Aorta (tissue), 5 donors: ENCODE measurements around the gene ERC2. TPM values are rescaled to one million over a fixed set of nuclear protein-coding genes. Genes with fewer than 3 reads are reported as not detected.
A peak's percentile ranks its signal among the peaks of the same experiment; 100 is the strongest.
"Not testable (repeated sequence)": the region's sequence is repeated elsewhere in the genome, so short reads cannot be mapped to it uniquely, and the experiment has no call there.

Source experiments
- ATAC-seq: fragments of 200-7000 bp; cut with Tn5 transposase; one replicate; pipeline ENCODE4 v1.9.1; 2022; ENCODE audit warnings: moderate library complexity; ENCODE audit not compliant: low FRiP score
- DNase-seq, 2 donors: peaks; one replicate each; pipeline ENCODE4 v3.0.0-alpha.2; 2020
- H3K27ac ChIP-seq, 2 donors: one replicate each; pipeline ENCODE4 v1.5.1; 2013; ENCODE audit warnings: low read length in 2 of 2, mild to moderate bottlenecking in 2 of 2, moderate library complexity in 2 of 2, control low read depth in 1 of 2, inconsistent platforms in 1 of 2, low read depth in 1 of 2
- H3K27me3 ChIP-seq, 2 donors: one replicate each; pipeline ENCODE4 v1.6.1; 2013; ENCODE audit warnings: control low read depth in 1 of 2, low read length in 1 of 2, mild to moderate bottlenecking in 1 of 2, moderate library complexity in 1 of 2; ENCODE audit not compliant: insufficient read depth in 2 of 2, control insufficient read depth in 1 of 2
- H3K36me3 ChIP-seq, 2 donors: one replicate each; pipeline ENCODE4 v1.6.1; 2013; ENCODE audit warnings: control low read depth in 1 of 2, low read length in 1 of 2, mild to moderate bottlenecking in 1 of 2; ENCODE audit not compliant: insufficient read depth in 2 of 2, control insufficient read depth in 1 of 2
- H3K4me1 ChIP-seq, 2 donors: one replicate each; pipeline ENCODE4 v1.6.1; 2013; ENCODE audit warnings: low read length in 2 of 2, control low read depth in 1 of 2, mild to moderate bottlenecking in 1 of 2, moderate library complexity in 1 of 2; ENCODE audit not compliant: insufficient read depth in 2 of 2, control insufficient read depth in 1 of 2
- H3K4me3 ChIP-seq, 2 donors: one replicate each; pipeline ENCODE4 v1.5.1; 2013; ENCODE audit warnings: low read length in 2 of 2, control low read depth in 1 of 2, mild to moderate bottlenecking in 1 of 2
- H3K9me3 ChIP-seq: one replicate; pipeline ENCODE4 v1.6.1; 2013; ENCODE audit warnings: mild to moderate bottlenecking, low read length; ENCODE audit not compliant: control insufficient read depth
- WGBS, 2 donors: extraction: QIAGEN DNeasy Blood & Tissue Kit; methylation state at CpG; one replicate each; pipeline ENCODE4 v1.1.7; 2013; 5-methylcytosine and 5-hydroxymethylcytosine counted together
- intact Hi-C, 2 donors: fragments of 100-400 bp; cut with DNase I; formaldehyde crosslinking; loops; one replicate each; pipeline versions ENCODE4 v1.14.2 to v1.15.0; 2022
- long read RNA-seq, 2 donors: library from polyadenylated mRNA; unstranded; transcript quantifications; one replicate each; pipeline ENCODE4 v2.0.0, GENCODE V29; 2020 to 2021
- polyA plus RNA-seq, 2 donors: library from polyadenylated mRNA; stranded (reverse); fragments of 200-250 nt; gene quantifications; one replicate each; pipeline ENCODE4 v1.2.3, GENCODE V29; 2013
- total RNA-seq, 2 donors: library from RNA; stranded (reverse); fragmentation: NEBNext Ultra II Directional; extraction: Animal tissue kit (Norgen Biotek cat#: 25700); gene quantifications; one replicate each; pipeline ENCODE4 v1.2.1, GENCODE V29; 2021
- donor health status: healthy with polysubstance abuse.
- donor health status: Bipolar disorder and iron deficiency.
- donor health status: DM: no; HTN: no; CAD: no.
- donor health status: DM: no; HTN: no; CAD: no.
- donor health status: DM: yes; HTN: yes; CAD: no.

ERC2 gene
- total RNA-seq (under 1 TPM; 0.27 to 0.55 TPM), polyA plus RNA-seq (not detected)
- long read RNA-seq, donor 1: 0 reads
- long read RNA-seq, donor 2: 0 reads

DNA sequence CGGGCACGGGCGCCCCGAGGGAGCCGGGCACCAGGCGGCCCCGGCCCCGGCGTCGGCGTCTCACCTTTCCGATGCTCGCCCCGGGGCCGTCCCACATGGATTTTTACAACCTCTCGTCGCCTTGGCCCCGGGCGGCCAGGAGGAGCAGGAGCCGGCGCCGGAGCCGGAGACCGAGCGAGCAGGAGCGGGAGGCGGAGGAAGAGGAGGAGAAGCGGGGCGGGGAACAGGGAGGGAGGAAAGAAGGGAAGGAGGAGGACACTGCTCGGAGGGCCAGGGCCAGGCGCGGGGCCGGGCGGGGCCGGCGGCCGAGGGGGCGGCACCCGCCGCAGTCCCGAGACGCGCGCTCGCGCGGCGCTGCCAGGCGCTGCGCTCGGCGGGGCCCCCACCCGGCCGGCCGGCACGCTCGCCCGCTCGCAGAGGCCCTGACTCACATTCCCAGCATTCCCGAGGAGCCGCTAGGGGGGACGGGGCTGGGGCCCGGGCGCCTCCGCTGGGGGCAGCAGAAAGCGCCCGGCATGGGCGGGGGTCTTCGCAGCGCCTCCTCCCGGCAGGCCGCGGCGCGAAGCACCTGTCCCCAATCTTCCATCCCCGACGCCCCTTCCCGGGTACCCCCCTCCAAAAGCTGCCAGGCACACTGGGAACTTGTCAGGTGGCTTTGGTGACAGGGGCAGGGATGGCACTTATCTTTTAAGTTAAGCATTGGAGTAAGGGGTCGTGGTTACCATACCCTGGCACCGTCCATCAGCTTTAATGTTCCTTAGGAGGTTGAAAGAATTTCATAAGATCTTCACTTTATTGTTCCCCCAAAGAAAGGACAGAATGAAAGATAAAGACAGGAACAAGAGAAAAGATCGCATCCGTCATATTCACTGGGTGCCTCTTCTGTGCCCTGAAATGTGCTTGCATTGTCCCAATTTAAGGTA lies at the start of gene ERC2:
Gene ERC2 (minus strand): TSS at position 284 of the 923 bp plus-strand sequence.
- H3K4me3 ChIP-seq: peak within 1 kb of the TSS; percentile 3 to 25

DNA sequence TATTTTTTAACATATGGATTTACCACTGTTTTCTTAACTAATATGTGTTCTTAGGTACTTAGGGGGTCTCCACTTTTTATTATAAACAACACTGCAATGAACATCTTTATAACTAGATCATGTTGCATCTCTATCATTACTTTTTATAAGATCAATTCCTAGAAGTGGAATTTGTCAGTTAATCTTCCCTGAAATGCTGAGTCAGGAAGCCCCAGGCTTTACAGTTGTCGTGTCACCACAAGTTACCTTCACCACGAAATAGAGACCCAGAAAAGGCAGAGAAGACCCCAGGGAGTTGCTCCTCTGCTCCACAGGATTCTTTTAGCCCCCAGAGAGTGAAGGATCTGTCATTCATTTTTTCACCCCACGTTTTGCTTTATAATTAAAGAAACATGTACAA lies 34.5 kb upstream of the ERC2 start:
- Histone ChIP-seq H3K27me3 (no peaks in the 10 kb centered on the region), H3K4me3 (no peak overlapping the region), H3K27ac (no peak overlapping the region), H3K36me3 (no peaks in the 10 kb centered on the region), H3K4me1 (no peaks in the 10 kb centered on the region), H3K9me3 (no peaks in the 10 kb centered on the region)
- intact Hi-C loops: no loop called here
- 32 to 38% methylated on average over 3 of the region's 3 CpGs for WGBS, 2 donors
- DNase-seq (no peak), ATAC-seq (no peak)

More for the DNA sequence above, at the start of gene ERC2:
- Histone ChIP-seq H3K27ac (no peak within 1 kb of the TSS), H3K9me3 (no peaks in the 10 kb centered on the region), H3K4me1 (no peaks in the 10 kb centered on the region), H3K36me3 (no peaks in the 10 kb centered on the region), H3K27me3 (peaks cover 0 to 2% of the 10 kb centered on the region in 2 donors)
- DNase-seq: peak in 1 of 2 donors; percentile 50
- ATAC-seq: peak; percentile 69
- 4 to 6% methylated on average over 46 to 82 of the region's 82 CpGs for WGBS, 2 donors
- intact Hi-C loops: no loop called here

DNA sequence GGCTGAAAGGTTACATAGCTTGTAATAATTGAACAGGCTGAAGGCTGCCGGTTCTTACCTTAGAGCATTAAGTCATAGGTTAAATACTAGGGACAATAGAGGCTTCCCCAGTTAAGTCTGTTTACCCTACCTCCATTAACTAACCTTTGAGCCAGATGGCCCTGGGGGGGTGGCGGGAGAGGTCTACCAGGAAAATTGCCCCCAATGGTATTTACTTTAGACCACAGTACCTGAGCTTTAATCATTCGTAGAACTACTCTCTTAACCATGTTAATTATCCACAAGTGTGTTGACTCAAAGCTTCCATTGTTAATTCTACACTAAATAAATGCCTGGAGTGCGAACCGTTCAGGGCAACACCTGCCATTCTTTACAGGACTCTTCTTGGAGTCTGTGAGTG lies 28.1 kb upstream of the ERC2 start:
- not testable (repeated sequence) for DNase-seq, H3K4me3 ChIP-seq, H3K4me1 ChIP-seq, H3K27me3 ChIP-seq, H3K36me3 ChIP-seq, H3K27ac ChIP-seq, H3K9me3 ChIP-seq, ATAC-seq
- intact Hi-C loops: loop anchor here in 1 of 2 donors (10.0 kb wide), 2 partner anchors 152 to 1012 kb away; partner anchors contain the start of gene WNT5A
- WGBS, 2 donors: 78% methylated on average over 5 of the region's 5 CpGs

DNA sequence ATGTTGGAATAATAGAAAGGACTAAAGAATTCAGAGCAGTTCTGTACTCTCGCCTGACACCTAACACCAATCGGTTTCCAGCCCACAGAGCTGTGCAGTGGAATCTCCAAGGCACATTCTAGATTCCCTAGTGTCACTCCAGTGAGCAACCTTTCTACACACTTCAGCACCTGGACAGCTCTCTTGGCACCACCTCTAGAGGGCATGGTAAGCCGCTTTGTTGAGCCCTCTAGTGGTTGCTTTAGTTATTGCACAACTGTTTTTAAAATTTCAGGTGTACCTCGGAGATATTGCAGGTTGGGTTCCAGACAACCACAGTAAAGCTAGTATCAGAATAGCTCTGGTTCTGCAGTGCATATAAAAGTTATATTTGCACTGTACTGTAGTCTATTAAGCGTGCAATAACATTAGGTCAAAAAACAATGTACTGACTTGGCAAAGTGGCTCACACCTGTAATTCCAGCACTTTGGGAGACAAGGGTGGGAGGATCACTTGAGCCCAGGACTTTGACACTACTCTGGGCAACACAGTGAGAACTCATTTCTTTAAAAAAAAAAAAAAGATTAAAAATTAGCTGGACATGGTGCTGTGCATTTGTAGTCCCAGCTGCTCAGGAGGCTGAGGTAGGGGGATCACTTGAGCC lies 26.5 kb upstream of the ERC2 start:
- WGBS, 2 donors: 1 to 4% methylated on average over 5 of the region's 5 CpGs
- H3K36me3 ChIP-seq: no peaks in the 10 kb centered on the region
- H3K4me1 ChIP-seq: no peaks in the 10 kb centered on the region
- H3K27ac ChIP-seq: no peak overlapping the region
- peak; percentile 78 to 83 for DNase-seq
- no peaks in the 10 kb centered on the region for H3K27me3 ChIP-seq
- intact Hi-C loops: loop anchor here in 1 of 2 donors (10.0 kb wide), 2 partner anchors 150 to 1010 kb away; partner anchors contain the start of gene WNT5A
- H3K9me3 ChIP-seq: no peaks in the 10 kb centered on the region
- peak; percentile 79 for ATAC-seq
- no peak overlapping the region for H3K4me3 ChIP-seq

DNA sequence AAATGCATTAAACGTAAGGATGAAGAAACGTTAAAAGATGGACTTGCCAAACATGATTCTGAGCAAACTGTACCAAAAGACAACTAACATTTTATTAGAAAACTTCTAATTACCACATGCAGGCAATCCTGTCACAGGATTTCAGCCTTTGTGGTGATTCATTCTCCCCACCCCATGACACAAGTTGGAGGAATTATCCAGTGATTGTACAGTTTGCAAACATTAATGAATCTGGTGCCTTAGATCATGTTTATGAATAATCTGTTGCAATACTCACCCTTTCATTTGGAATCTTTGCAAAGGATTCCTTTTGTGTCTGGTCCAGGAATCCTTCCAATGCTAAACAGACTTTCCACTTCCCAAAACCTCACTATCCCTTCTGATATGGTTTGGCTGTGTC lies 23.3 kb upstream of the ERC2 start:
- H3K36me3 ChIP-seq: no peaks in the 10 kb centered on the region
- ATAC-seq (no peak), DNase-seq (no peak)
- H3K4me1 ChIP-seq: no peaks in the 10 kb centered on the region
- intact Hi-C loops: loop anchor here in 1 of 2 donors (10.0 kb wide), 2 partner anchors 147 to 1007 kb away; partner anchors contain the start of gene WNT5A
- H3K9me3 ChIP-seq: peaks cover 5% of the 10 kb centered on the region
- no peak overlapping the region for H3K27ac ChIP-seq
- peaks cover 0 to 2% of the 10 kb centered on the region in 2 donors for H3K27me3 ChIP-seq
- WGBS, 2 donors: 74 to 79% methylated on average over 2 of the region's 2 CpGs
- H3K4me3 ChIP-seq: no peak overlapping the region

DNA sequence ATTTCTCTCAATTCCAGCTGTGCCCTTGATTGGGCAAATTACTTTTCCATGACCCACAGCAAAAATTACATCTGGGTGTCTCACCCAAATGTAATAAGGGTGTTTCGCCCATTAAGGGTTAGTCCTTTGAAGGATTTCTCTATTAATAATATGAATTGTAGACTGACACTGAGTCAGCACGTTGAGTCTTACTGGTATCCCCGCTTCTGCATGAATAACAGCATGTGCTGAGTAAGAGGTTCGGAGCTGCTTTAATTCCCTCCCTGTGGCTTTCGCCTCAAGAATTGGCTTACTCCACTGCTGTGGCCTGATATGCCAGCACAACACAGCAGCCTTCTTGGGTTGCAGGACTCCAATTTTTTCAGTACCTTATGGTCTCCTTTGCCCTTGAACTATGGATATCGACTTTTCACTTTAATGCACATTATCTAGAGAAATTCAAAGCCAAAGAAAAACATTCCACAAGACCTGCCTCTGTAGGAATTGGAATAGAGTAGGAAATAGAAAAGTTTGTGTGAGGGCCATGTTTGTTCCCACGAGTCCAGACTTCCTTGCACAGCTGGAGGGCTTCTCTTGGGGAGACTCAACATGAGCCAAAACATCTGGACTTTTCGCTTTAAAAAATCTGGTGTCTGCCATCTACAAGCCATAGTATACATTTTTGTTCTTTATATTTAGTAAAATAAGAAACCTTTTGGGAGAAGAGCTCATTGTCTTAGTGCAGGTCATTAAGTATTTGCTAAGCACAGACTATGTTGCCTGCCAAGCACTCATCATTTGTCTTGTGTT lies 20.7 kb upstream of the ERC2 start:
- intact Hi-C loops: no loop called here
- Histone ChIP-seq H3K4me3 (no peak overlapping the region), H3K4me1 (no peaks in the 10 kb centered on the region), H3K9me3 (peaks cover 7% of the 10 kb centered on the region), H3K27ac (no peak overlapping the region), H3K27me3 (peaks cover 0 to 2% of the 10 kb centered on the region in 2 donors), H3K36me3 (no peaks in the 10 kb centered on the region)
- 66 to 67% methylated on average over 8 of the region's 8 CpGs for WGBS, 2 donors
- DNase-seq (no peak), ATAC-seq (no peak)

DNA sequence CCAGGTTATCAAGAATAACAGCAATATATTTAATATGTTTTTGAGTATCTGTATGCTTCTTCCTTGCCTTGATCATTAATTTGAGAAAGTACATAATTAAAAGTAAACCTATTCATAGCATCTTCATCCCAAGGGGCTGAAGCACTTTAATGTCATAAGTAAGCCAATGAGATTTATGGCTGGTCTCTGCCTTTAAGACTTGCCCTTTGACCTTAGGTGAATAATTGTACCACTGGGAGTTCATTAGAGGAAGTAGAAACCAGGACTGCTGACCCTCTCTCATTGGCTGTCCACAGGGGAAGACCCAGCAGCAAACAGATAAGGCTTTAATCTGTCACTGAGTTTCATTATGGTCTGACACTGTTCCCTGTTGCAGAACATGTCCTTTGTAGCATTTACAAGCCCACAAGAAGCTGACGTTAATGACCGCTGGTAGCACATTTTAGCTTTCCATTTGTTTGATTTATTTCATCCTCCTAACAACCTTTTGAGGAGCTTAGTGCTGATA lies 16.3 kb upstream of the ERC2 start:
- Histone ChIP-seq H3K27me3 (peaks cover 0 to 2% of the 10 kb centered on the region in 2 donors), H3K4me3 (no peak overlapping the region), H3K27ac (no peak overlapping the region), H3K9me3 (peaks cover 8% of the 10 kb centered on the region), H3K4me1 (no peaks in the 10 kb centered on the region), H3K36me3 (no peaks in the 10 kb centered on the region)
- 6 to 8% methylated on average over 2 of the region's 2 CpGs for WGBS, 2 donors
- intact Hi-C loops: no loop called here
- no peak for DNase-seq
- ATAC-seq: no peak

DNA sequence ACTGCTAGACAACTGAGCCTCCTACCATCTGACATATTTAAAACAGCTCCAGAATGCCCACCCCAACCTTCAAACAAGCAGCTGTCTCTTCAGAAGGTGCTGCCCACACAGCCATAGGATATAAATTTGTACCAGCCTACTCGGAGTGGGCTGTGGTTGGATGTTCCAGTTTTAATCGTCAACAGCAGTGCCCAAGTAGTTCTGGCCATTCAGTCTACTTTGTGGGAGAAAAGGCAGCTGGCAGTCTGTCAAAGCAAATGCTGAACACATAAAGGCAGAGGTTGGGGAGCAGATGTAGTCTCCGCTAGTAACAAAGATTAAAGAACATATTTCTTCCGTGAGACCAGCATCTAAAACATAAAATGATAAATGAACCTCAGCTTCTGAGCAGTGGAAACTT lies 15.9 kb upstream of the ERC2 start:
- Histone ChIP-seq H3K36me3 (no peaks in the 10 kb centered on the region), H3K4me1 (no peaks in the 10 kb centered on the region), H3K27ac (no peak overlapping the region), H3K4me3 (no peak overlapping the region), H3K9me3 (peaks cover 8% of the 10 kb centered on the region), H3K27me3 (peaks cover 0 to 2% of the 10 kb centered on the region in 2 donors)
- WGBS, 2 donors: 10 to 19% methylated on average over 4 of the region's 4 CpGs
- ATAC-seq: no peak
- DNase-seq: no peak
- intact Hi-C loops: no loop called here
